GM10248 (cell line): ENCODE data around the gene PRDM7.
"Not testable (repeated sequence)": the region's sequence is repeated elsewhere in the genome, so short reads cannot be mapped to it uniquely, and the experiment has no call there.

Experiments
- CTCF ChIA-PET: fragments of 300-600 bp; sonication (Branson Sonifier 250); formaldehyde crosslinking; extraction: SDS; loops from one replicate; lab custom pipeline; 2021; ENCODE audit warnings: antibody characterized with exemption; lab: Yijun Ruan, JAX
- POLR2A ChIA-PET: fragments of 350-650 bp; sonication (Branson Sonifier 250); formaldehyde crosslinking; extraction: SDS; loops from one replicate; lab custom pipeline; 2020; ENCODE audit warnings: antibody characterized with exemption; lab: Yijun Ruan, JAX
- DNase-seq: peaks from one replicate; pipeline ENCODE4 v3.0.0; 2012; ENCODE audit errors: extremely low spot score
- CTCF ChIP-seq: IDR thresholded peaks from 2 replicates; pipeline ENCODE4 v1.5.1; 2012; ENCODE audit warnings: mild to moderate bottlenecking, low read depth; ENCODE audit errors: extremely low read depth, missing control alignments, control extremely low read depth

Gene PRDM7

GRCh38 chr16:90009172-90009899 is 67.8 kb downstream of the PRDM7 start:
- no peak for TF ChIP-seq CTCF
- CTCF ChIA-PET, result interaction anchor here (1.1 to 1.9 kb wide), 4 partner anchors 10 to 215 kb away, joined by 3 to 9 read pairs (median 6); partner anchors contain the start of gene DBNDD1
- no peak for DNase-seq
- POLR2A ChIA-PET, result no interaction called here

GRCh38 chr16:90008708-90009145 is 68.4 kb downstream of the PRDM7 start:
- POLR2A ChIA-PET, result no interaction called here
- peak; percentile 75 for DNase-seq
- CTCF ChIA-PET, result interaction anchor here (1.1 to 1.9 kb wide), 4 partner anchors 10 to 215 kb away, joined by 3 to 9 read pairs (median 6); partner anchors contain the start of gene DBNDD1
- TF ChIP-seq CTCF, result no peak

- CTCF ChIA-PET, DNase-seq, POLR2A ChIA-PET: not testable (repeated sequence)
These were observed 69.4 kb downstream of the PRDM7 start for GRCh38 chr16:90007635-90008234.

GRCh38 chr16:90007015-90007414 is 70.1 kb downstream of the PRDM7 start:
- CTCF ChIA-PET, result no interaction called here
- POLR2A ChIA-PET, result no interaction called here
- no peak for DNase-seq
- no peak for TF ChIP-seq CTCF
